ENCODE measurements around the gene SRD5A2. TPM values are rescaled to one million over a fixed set of nuclear protein-coding genes. Genes with fewer than 3 reads are reported as not detected.

Gene SRD5A2
- polyA plus RNA-seq, 1 experiment, result not detected

GRCh38 chr2:31563273-31563839 lies 17.4 kb downstream of the SRD5A2 start:
- no peak for DNase-seq (ENCODE audit: low read depth)
- Histone ChIP-seq H3K4me3 (ENCODE audit: low read depth, low read length) (no peak overlapping the region), H3K27me3 (ENCODE audit: control insufficient read depth, insufficient read depth, low read length) (no peaks in the 10 kb centered on the region), H3K36me3 (ENCODE audit: control insufficient read depth, insufficient read depth, low read length) (no peaks in the 10 kb centered on the region)
- ChIA-PET CTCF (interaction anchor here (0.7 kb wide), 1 partner anchor 39 kb away, joined by 6 read pairs; no protein-coding TSS in a partner anchor), POLR2A (no interaction called here)
- no peak for TF ChIP-seq CTCF (IDR thresholded peaks at IDR 0.05; ENCODE audit: insufficient read depth, low read depth, low read length)

GRCh38 chr2:31561823-31562222 lies 18.9 kb downstream of the SRD5A2 start:
- ChIA-PET POLR2A (no interaction called here), CTCF (interaction anchor here (0.6 kb wide), 1 partner anchor 71 kb away, joined by 3 read pairs; no protein-coding TSS in a partner anchor)
- Histone ChIP-seq H3K4me3 (ENCODE audit: low read depth, low read length) (no peak overlapping the region), H3K27me3 (ENCODE audit: control insufficient read depth, insufficient read depth, low read length) (no peaks in the 10 kb centered on the region), H3K36me3 (ENCODE audit: control insufficient read depth, insufficient read depth, low read length) (no peaks in the 10 kb centered on the region)
- no peak for DNase-seq (ENCODE audit: low read depth)
- no peak for TF ChIP-seq CTCF (IDR thresholded peaks at IDR 0.05; ENCODE audit: insufficient read depth, low read depth, low read length)

DNA sequence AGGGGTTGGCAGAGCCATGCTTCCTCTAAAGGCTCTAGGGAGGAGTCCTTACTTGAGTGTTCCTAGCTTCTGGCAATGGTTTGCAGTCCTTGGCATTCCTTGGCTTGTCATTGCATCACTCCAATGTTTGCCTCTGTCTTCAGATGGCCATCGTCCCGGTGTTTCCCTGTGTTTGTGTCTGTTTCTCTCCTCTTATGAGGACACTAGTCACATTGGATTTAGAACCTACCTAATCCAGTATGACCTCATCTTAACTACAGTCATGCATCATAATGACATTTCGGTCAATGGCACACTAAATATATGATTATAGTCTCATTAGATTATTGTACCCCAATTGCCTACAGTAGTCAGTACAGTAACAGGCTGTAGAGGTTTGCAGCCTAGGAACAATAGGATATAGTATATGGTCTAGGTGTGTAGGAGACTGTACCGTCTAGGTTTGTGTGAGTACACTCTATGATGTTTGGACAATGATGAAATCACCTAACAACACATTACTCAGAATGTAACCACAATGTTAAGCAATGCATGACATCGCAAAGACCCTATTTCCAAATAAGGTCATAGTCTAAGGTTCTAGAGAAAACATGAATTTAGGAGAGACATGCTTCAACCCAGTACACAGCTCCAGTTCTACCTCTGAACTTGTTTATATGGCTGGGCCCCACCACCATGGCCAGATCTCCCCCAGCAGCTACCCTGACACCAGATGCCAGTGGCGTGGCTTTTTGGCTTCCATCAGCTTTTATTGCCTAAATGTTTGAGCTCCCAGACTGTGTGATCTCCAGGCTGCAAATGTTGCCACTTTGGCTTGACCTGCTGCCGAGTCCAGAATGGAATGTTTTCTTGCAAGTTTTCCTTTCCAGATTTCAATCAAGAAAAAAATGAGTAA lies 22.1 kb downstream of the SRD5A2 start:
- ChIA-PET CTCF (no interaction called here), POLR2A (no interaction called here)
- TF ChIP-seq CTCF (IDR thresholded peaks at IDR 0.05; ENCODE audit: insufficient read depth, low read depth, low read length), result no peak

GRCh38 chr2:31556940-31557339 lies 23.8 kb downstream of the SRD5A2 start:
- no peak overlapping the region for H3K4me3 ChIP-seq (ENCODE audit: low read depth, low read length)
- ChIA-PET CTCF (no interaction called here), POLR2A (no interaction called here)
- no peak for TF ChIP-seq CTCF (IDR thresholded peaks at IDR 0.05; ENCODE audit: insufficient read depth, low read depth, low read length)
- H3K36me3 ChIP-seq (ENCODE audit: control insufficient read depth, insufficient read depth, low read length), result no peaks in the 10 kb centered on the region
- no peaks in the 10 kb centered on the region for H3K27me3 ChIP-seq (ENCODE audit: control insufficient read depth, insufficient read depth, low read length)
- DNase-seq (ENCODE audit: low read depth), result no peak

More for the DNA sequence above, 22.1 kb downstream of the SRD5A2 start:
- peak; percentile 19 for DNase-seq (ENCODE audit: low read depth)
- Histone ChIP-seq H3K4me3 (ENCODE audit: low read depth, low read length) (no peak overlapping the region), H3K36me3 (ENCODE audit: control insufficient read depth, insufficient read depth, low read length) (no peaks in the 10 kb centered on the region), H3K27me3 (ENCODE audit: control insufficient read depth, insufficient read depth, low read length) (no peaks in the 10 kb centered on the region)

GRCh38 chr2:31555967-31556706 lies 24.6 kb downstream of the SRD5A2 start:
- no peak for DNase-seq (ENCODE audit: low read depth)
- ChIA-PET CTCF (no interaction called here), POLR2A (no interaction called here)
- Histone ChIP-seq H3K4me3 (ENCODE audit: low read depth, low read length) (no peak overlapping the region), H3K27me3 (ENCODE audit: control insufficient read depth, insufficient read depth, low read length) (no peaks in the 10 kb centered on the region), H3K36me3 (ENCODE audit: control insufficient read depth, insufficient read depth, low read length) (no peaks in the 10 kb centered on the region)
- no peak for TF ChIP-seq CTCF (IDR thresholded peaks at IDR 0.05; ENCODE audit: insufficient read depth, low read depth, low read length)
